GM21825 (cell line): Measurements from ENCODE around the gene SETD3.
A peak's percentile ranks its signal among the peaks of the same experiment; 100 is the strongest.

Experiments used
- ATAC-seq: cut with Tn5 transposase; IDR thresholded peaks from one replicate; pipeline ENCODE4 v1.9.1; 2021; ENCODE audit warnings: mild to moderate bottlenecking, moderate library complexity; ENCODE audit not compliant: unreplicated experiment

Gene SETD3

GRCh38 chr14:99426265-99426664 is 54.4 kb downstream of the SETD3 start:
- ATAC-seq = no peak

DNA sequence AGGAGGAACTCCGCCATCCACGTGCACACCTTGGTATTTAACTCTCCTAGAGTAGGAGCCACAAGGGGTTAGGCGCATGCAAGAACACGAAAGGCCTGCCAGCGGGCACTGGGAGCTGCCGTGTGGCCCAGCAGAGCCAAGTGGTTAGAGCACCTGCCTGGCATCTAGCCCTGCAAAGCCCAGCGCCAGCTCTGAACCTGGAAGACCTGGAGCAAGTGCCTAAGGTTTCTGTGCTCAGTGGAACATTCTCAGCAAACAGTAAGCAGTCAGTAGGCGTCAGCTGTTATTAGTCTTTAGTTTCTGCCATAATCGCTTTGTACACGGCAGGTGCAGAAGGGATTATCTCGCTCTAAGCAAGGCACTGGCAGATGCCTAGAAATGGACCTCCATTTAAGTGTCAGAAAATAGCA is 55.4 kb downstream of the SETD3 start:
- no peak for ATAC-seq

GRCh38 chr14:99424306-99424877 is 56.3 kb downstream of the SETD3 start:
- ATAC-seq = no peak

DNA sequence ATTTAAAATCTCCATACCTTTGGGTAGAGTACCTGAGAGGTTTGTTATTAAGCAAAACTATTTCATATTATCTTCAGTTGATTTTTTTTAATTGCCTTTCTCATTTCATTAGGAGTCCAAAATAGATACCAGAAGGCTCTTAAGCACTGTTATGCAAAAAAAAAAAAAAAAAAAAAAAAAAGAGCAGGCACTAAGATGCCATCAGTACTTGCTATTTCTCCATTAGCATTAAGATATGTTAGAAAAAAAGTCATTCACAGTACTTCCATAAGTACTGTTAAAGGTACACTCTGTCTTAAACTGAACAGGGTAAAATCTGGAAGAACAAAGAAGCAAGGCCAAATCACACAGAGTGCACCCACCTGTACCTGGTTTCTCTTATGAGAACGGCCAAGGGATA is 57.2 kb downstream of the SETD3 start:
- no peak for ATAC-seq

DNA sequence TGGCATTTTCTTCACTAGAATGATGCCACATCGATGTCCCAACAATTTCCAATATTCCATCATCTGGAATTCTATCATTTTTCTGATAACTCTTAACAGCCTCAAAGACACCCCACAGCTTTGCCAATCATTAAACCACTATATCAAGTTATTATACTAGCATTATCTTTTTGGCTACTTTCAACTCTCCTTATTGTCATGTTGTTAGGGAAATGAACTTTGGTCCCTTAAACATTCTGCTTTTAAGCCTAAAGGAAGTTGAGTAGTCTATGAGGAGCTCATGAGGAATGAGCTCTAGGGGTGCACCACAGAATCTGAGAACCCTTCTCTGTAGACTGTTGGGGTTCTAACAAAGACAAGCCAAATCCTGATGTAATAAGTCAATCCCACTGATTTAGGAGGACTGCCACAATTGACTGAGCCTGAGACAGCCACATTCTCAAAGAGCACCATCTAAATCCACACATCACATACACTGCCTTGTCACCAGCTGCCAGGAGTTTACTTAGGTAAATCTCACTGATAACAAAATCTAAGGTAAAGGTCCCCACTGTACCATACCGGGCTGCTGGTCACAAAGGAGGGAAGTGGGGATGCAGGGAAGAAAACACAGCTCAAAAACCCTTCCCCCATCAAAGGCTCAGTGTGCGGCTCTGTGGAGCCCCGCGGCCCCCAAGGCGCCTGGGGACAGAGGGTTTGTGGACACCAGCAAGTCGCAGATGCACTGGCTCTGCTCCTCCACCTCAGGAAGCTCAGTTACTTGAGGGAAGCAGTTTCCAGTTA is 58.2 kb downstream of the SETD3 start:
- ATAC-seq = no peak

GRCh38 chr14:99420711-99421110 is 59.9 kb downstream of the SETD3 start:
- ATAC-seq = no peak

DNA sequence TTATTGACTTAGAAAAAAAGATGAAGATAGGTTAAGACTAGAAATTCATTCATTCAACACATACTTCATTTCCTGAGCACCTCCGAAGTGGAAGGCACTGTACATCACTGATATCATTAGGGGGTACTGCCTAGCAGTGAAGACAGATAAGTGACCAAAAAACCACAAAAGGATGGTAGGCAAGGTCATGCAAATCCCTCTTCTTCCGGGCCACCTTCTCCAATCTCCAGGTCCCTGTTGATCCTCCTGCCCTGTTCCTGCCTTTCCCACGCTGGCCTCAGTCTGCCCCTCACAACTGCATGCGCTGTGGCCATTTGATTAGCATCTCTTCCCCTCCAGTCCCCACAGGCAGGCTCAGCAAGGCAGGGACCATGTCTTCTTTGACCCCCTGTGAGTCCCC is 60.8 kb downstream of the SETD3 start:
- ATAC-seq = no peak

- ATAC-seq = no peak
Measured at GRCh38 chr14:99418242-99418641, 62.4 kb downstream of the SETD3 start.

DNA sequence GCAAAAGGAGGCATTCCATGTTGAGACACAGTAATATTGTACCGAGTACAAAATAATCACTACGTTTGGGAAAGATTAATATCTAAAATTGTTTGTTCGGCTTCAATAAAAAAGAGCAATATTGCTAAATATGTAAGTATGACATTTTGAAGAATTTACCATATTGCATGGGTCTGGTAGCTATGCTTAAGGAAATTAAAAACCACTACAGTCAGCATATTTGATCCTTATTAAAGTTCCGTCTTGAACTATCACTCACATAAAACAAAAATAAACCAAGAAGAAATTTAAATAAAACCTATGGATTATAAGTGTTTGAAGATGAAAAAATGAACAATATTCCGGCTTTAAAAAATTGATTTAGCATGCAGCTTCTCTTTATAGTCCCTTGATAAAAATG is 63.8 kb downstream of the SETD3 start:
- no peak for ATAC-seq

DNA sequence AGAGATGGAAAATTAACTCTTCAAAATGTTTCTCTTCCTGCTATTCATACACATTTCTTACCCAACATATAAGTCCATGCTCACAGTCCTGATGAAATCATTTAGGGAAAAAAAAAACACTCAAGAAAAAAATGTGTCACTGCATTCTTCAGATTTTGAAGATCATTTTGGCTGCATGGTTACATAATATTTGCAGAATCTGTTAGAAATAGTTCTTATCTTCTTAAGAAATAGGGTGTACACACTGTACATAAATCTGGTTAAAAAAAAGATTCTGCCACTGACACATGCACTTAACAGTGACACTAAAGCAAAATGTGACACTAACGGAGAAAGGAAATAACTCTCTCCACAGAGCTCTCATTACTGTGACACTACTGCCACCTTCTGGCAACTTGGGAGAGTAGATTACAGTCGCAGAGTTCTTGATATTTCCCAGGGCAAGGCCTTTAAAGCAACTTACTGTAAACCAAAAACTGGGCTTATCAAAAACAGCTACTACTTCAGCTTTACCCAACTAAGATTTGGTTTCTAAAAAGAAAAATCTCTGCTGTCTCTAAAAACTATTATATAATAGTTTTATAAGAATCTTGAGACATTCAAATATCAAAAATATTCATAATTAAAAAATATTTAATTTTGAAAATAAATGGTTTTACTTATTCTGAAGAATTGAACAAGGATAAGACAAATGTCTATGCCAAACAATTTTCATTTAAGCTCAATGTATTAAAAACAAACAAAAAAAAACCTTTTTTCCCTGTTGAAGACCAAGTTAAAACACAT is 65.0 kb downstream of the SETD3 start:
- peak; percentile 86 for ATAC-seq

GRCh38 chr14:99413911-99414310 is 66.7 kb downstream of the SETD3 start:
- ATAC-seq = no peak

DNA sequence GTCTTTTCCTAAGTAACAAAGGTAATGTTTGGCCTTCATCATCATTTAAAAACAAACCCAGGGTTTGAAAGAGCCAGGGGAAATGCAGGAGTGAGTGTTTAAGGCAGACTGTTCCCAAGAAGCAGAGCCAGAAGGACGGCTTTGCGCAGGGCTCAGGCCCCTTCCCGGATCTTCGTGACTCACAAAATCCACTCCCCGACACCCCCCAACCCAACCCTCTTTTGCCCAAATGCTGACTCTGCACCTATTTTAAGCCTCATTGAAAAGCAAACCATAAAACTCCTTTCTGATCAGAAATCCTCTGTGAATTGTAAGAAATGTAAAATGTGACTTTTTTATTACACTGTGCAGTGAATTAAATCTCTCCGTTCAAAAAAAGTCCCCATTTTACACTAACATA is 67.5 kb downstream of the SETD3 start:
- ATAC-seq = no peak

DNA sequence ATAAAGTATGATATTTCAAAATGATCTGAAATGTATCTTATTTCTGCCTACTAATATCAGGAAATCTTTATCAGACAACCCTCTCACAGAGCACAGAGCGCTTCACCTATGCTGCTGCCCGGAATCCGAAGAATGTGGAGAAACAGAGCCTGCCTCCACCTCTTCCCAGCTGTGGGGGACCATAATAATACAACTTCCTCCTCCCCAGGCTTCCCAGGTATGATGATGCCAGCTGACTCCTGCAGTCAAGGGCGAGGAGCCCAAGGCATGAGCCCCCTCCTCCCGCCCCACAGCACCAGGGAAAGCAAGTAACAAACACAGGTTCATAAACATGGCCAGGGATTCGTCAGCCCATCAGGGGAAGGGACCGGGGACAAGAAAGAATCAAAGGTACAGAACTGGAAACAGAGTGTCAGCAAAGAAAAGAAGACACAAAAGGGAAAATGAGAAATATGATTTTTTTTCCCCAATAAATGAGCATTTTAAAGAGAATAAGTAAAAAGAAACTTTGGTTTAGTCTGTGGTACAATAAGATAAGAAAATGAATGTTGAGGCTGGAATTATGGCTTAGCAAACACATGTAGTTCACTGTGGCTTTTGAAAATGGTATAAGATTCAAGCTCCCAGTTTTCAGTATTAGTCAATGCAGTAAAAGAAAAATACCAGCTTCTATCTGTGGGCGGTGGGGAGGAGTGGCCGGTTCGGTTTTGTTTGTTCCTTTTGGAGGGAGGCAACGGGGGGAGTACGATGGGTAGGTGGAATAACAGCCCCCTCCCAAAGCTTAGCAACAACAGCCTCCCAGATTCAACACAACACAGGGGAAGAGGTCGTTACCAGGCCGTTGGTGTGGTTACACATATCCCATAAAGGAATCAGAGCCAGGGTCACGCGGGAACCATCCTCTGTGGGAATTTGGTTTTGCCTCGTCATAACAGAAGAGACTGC is 68.3 kb downstream of the SETD3 start:
- no peak for ATAC-seq

DNA sequence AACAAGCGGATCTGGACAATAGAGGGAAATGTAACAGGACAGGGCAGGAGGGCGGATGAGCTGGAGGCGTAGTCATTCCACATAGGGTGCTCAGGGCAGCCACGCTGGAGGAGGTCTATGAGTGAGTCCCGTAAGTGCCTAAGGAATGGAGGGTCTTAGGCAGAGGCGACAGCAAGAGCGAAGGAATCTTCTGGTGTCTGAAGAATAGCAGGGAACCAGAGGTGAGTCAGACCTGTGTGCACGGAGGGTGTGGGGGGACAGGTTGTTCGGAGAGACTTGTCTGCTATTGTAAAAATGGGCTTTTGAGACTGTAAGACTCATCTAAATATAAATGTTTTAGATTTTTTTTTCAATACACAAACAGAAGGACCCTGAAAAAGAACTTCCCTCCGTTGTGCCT is 70.6 kb downstream of the SETD3 start:
- ATAC-seq = no peak

GRCh38 chr14:99408971-99409289 is 71.7 kb downstream of the SETD3 start:
- no peak for ATAC-seq

DNA sequence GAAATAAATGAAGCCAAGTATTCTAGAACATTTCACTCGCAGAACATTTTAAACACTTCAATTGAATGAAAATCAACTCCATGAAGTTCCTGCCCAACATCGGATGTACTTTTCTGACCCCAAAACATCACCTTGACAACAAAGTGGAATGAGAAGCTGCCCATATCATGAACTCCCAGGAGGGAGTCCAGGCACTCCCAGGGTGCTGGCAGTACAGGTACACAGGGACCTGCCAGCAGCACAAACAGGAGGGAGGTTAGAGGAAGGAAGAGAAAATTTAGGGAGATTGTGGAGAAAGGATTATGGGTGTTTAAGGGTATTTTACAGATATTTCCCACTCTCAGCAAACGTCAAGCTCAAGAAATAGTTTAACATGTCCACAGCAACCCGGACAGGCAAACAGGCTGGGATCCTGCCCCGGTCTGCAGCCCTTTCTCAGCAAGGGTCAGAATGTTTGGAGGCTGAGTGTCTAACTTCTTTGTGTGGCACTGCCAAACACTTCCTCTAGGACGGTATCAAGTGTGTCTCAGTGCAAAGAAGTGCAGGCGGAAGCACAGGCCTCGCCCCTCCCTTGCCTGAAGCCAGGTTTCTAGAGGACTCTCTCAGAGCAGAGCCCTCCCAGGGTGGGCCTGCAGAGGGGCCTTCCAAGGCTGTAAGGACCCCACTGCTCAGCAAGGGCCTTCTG is 72.2 kb downstream of the SETD3 start:
- ATAC-seq = no peak

GRCh38 chr14:99407416-99407815 is 73.2 kb downstream of the SETD3 start:
- ATAC-seq = no peak

DNA sequence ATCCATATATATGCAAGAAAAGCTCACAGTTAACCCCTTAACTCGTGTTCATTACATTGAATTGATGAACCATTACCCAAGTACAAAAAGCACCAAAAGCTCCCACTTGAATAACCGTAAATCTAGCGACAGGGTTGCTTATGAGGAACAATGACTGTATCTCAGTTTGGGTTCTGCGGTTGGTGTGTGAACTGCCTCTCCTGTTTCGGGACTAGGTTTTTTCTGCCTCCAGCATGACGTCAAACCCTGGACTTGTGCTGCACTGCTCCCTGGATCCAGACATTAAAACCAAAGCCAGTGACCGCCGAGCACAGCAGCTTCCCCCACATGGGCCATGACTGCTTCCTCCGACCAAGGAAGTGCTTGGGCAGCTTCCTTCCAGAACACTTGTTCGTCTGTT is 77.7 kb downstream of the SETD3 start:
- no peak for ATAC-seq

DNA sequence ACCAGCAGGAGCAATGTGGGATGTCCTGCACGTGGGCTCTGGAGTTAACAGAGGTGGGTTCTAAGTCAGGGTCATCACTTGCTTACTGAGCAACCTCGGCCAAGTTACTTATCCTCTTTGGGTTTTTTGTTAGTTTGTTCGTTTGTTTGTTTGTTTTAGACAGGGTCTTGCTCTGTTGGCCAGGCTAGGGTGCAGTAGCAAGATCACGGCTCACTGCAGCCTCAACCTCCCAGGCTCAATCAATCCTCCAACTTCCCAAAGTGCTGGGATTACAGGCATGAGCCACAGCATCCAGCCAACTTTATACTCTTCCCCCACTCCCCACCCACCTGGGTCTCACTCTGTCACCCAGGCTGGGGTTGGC is 78.4 kb downstream of the SETD3 start:
- no peak for ATAC-seq

GRCh38 chr14:99401621-99402284 is 78.9 kb downstream of the SETD3 start:
- ATAC-seq = no peak
